ENCODE data around the gene THSD4.
"Not testable (repeated sequence)": the region's sequence is repeated elsewhere in the genome, so short reads cannot be mapped to it uniquely, and the experiment has no call there.

Gene THSD4

DNA sequence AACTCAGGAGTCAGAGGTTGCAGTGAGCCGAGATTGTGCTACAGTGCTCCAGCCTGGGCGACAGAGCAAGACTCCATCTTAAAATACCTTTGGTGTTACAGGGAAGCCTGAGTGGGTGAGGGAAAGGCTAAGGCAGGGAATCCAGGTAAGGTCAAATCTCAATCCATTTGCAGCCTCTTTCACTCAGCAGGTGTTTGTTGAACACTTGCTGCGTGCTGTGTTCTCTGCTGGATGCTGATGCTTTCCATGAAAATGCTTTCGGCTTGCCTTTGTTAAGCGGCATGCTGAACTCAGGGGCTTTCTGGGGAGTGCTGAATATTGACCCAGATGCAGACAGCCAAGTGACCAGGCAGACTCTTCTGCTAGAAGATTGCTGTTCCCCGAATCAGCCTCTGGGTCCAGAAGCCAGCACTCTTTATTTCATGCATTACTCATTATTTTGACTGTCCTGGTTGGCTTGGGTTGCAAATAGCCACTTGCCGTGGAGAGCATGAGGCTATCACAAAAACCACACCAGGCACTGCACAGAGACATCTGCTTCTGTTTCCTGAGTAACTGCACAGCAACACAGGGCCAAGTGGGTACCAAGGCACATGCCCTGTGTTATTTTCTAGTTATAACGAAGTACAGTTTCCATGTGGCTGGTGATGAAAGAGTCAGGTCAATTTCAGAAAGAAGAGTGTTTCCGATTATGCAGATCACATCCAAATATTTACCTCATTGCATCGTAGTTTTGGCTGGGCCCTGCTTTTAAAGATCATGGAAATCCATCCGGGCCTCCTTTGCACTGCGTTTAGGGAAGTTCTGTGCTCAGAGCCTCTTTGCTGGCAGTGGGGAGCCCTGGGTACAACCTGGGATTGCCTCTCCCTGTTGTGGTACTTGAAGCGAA is 88.6 kb downstream of the THSD4 start:
- FAIRE-seq = no peak
- DNase-seq (ENCODE audit: insufficient read length) = no peak
- TF ChIP-seq POLR2A (IDR thresholded peaks at IDR 0.05; ENCODE audit: low read depth, low read length) (no peak), TAF1 (IDR thresholded peaks at IDR 0.05; ENCODE audit: borderline replicate concordance, low read depth, low read length) (no peak), POLR2AphosphoS5 (IDR thresholded peaks at IDR 0.05; ENCODE audit: low read depth, low read length) (no peak)

DNA sequence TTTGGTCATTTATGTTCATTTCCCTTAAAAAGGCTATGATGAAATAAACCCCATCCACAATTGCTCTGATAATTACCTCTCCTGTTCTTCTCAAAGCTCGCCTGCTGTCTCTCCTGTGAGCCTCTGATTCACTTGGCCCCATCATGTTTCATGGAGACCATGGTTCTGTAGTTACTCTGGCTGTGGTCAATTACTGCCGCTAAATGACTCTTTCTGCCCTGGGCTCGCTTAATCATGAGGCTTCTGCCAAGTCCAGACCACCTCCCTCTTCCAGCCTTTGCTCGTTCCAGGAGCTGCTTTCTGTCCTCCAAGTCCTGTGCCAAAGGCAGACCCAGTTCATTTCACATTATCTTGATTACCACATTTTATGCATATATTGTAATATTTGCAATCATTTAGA is 91.9 kb downstream of the THSD4 start:
- FAIRE-seq (no peak), DNase-seq (ENCODE audit: insufficient read length) (no peak)
- TF ChIP-seq TAF1 (IDR thresholded peaks at IDR 0.05; ENCODE audit: borderline replicate concordance, low read depth, low read length) = no peak
- TF ChIP-seq POLR2A (IDR thresholded peaks at IDR 0.05; ENCODE audit: low read depth, low read length) = no peak
- no peak for TF ChIP-seq POLR2AphosphoS5 (IDR thresholded peaks at IDR 0.05; ENCODE audit: low read depth, low read length)

DNA sequence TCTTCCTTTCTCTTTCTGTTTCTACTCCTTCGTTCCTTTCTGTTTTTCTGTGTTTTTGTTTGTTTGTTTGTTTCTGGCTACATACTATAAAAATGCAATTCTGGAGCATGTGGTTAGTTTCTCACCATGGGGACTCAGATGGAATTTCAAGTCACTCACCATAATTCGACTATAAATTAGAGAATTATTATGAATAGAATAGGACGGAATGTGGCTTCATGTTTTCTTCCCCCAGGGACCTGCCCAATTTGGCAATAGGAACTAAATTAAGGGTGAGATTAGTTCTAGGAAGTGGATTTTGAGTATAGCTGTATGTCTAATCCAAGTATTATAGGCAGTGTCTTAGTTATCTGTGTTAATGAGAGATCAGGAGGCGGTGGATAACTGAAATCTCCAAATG is 96.9 kb downstream of the THSD4 start:
- DNase-seq (ENCODE audit: insufficient read length) (no peak), FAIRE-seq (no peak)
- TF ChIP-seq POLR2A (IDR thresholded peaks at IDR 0.05; ENCODE audit: low read depth, low read length) (no peak), POLR2AphosphoS5 (IDR thresholded peaks at IDR 0.05; ENCODE audit: low read depth, low read length) (no peak), TAF1 (IDR thresholded peaks at IDR 0.05; ENCODE audit: borderline replicate concordance, low read depth, low read length) (no peak)

DNA sequence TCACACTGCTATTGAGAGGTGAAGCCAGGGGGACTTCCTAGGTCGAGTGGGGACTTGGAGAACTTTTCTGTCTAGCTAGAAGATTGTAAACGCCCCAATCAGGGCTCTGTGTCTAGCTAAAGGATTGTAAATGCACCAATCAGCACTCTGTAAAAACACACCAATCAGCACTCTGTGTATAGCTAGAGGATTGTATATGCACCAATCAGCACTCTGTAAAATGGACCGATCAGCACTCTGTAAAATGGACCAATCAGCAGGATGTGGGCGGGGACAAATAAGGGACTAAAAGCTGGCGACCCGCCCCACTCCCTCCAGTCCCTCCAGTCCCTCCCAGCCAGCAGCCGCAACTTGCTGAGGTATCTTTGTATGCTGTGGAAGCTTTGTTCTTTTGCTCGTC is 98.7 kb downstream of the THSD4 start:
- FAIRE-seq; DNase-seq (ENCODE audit: insufficient read length): not testable (repeated sequence)

DNA sequence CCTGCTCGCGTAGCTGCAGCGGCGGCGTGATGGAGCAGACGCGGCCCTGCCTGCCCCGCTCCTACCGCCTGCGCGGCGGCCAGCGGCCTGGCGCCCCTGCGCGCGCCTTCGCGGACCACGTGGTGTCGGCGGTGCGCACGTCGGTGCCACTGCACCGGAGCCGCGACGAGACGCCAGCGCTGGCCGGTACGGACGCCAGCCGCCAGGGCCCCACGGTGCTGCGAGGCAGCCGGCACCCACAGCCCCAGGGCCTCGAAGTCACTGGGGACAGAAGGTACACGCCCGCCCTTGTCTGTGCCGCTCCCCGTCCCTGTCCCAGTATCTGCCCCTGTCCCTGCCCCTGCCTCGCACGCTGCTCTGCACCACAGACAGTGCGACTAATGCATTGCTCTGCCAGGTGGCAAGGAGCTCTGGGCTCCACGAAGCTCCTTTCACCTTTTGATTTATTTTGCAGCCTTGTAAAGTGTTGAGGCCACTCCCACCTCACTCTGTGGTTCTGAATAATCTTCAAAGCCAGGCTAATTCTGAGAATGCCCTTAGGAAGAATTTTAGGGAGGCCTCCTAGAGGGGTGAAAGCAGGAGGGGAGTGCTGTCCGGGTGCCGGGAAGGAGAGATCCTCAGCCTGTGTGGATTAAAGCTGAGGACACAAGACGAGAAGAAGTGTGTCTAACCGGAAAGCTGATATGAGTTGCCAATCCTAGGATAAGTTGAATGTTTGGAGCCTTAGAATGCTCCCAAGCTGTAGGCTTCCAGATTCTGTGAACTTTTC is 100.0 kb downstream of the THSD4 start:
- no peak for TF ChIP-seq POLR2AphosphoS5 (IDR thresholded peaks at IDR 0.05; ENCODE audit: low read depth, low read length)
- no peak for TF ChIP-seq POLR2A (IDR thresholded peaks at IDR 0.05; ENCODE audit: low read depth, low read length)
- no peak for TF ChIP-seq TAF1 (IDR thresholded peaks at IDR 0.05; ENCODE audit: borderline replicate concordance, low read depth, low read length)
- DNase-seq (ENCODE audit: insufficient read length) (no peak), FAIRE-seq (no peak)

DNA sequence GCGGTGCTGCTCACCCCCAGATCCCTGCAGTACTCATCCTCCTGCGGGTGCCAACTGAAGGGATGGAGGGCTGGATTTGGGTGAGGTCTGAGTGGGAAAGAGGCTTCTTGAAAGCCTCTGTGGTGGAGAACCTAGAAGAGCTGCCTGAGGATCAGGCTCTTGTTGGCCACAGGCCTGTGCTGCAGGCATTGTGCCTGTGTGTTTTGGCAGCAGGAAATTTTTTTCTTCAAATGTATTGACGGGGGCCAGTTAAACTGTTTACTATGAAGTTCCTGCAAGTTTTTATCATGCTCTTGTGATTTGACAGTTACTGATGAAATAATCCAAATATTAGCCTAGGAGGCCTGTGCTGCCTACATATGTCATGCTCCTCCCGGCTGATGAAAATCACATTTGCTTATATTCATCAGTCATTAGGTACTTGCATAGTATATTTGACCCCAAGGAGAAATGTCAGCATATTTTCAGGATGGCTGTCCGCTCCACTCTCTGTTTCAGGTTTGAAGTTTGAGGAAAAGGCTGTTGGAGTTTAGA is 103.1 kb downstream of the THSD4 start:
- FAIRE-seq (no peak), DNase-seq (ENCODE audit: insufficient read length) (no peak)
- no peak for TF ChIP-seq POLR2A (IDR thresholded peaks at IDR 0.05; ENCODE audit: low read depth, low read length)
- TF ChIP-seq TAF1 (IDR thresholded peaks at IDR 0.05; ENCODE audit: borderline replicate concordance, low read depth, low read length) = no peak
- TF ChIP-seq POLR2AphosphoS5 (IDR thresholded peaks at IDR 0.05; ENCODE audit: low read depth, low read length) = no peak

DNA sequence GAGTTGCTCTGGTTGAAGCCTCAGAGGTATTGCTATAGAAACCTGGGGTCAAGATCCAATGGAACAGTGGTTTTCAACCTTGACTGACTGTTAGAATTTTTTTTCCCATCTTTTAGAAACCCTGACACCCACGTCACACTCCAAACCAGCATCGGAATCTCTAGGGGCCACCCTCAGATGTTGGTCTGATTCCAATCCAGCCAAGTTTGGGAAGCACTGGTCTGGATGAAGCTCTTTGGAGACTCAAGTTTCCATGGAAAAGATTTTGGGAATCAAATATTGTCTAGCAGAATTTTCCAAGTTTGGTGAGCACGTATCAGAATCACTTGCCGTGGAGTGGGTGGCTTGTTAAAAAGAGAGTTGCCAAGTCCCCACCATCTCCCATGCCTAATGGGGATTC is 103.8 kb downstream of the THSD4 start:
- FAIRE-seq (no peak), DNase-seq (ENCODE audit: insufficient read length) (no peak)
- TF ChIP-seq TAF1 (IDR thresholded peaks at IDR 0.05; ENCODE audit: borderline replicate concordance, low read depth, low read length) = no peak
- TF ChIP-seq POLR2A (IDR thresholded peaks at IDR 0.05; ENCODE audit: low read depth, low read length) = no peak
- no peak for TF ChIP-seq POLR2AphosphoS5 (IDR thresholded peaks at IDR 0.05; ENCODE audit: low read depth, low read length)

DNA sequence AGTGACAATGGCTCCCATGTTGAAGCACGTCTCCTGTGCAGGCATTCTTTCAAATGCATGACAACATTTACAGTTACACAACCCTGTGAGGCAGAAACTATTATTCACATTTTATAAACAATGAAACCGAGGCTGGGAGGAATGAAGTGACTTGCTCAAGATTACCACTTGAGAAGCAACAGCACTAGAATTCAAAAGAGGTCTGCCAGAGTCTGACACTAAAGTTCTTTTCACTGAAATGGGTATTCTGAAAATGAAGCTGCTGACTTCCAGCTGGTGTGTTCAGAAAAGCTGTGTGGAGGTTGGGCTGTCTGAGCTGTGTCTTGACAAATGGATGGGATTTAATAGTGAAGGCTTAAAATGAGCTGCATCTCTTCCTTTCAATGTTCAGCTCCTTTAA is 104.4 kb downstream of the THSD4 start:
- TF ChIP-seq TAF1 (IDR thresholded peaks at IDR 0.05; ENCODE audit: borderline replicate concordance, low read depth, low read length) (no peak), POLR2AphosphoS5 (IDR thresholded peaks at IDR 0.05; ENCODE audit: low read depth, low read length) (no peak), POLR2A (IDR thresholded peaks at IDR 0.05; ENCODE audit: low read depth, low read length) (no peak)
- FAIRE-seq = no peak
- DNase-seq (ENCODE audit: insufficient read length) = no peak

DNA sequence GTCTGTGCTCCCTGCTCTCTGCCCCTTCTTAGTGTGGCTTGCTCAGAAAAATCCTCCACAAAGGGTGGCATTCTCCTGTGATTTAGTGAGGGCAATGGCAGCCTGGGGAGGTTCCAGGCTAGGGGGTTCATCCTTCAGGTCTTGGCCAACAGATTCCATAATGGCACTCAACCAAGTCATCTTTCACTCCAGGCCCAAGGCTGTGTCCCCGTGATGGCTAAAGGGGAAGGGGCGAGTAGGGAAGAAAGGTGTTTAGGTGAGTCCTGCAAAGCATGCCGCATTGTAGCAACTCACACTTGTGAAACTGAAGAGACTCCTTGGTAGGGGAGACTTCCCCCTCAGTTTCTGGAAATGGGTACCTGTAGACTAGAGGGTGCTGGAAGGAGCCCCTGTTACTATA is 105.6 kb downstream of the THSD4 start:
- DNase-seq (ENCODE audit: insufficient read length) = no peak
- TF ChIP-seq TAF1 (IDR thresholded peaks at IDR 0.05; ENCODE audit: borderline replicate concordance, low read depth, low read length) (no peak), POLR2AphosphoS5 (IDR thresholded peaks at IDR 0.05; ENCODE audit: low read depth, low read length) (no peak), POLR2A (IDR thresholded peaks at IDR 0.05; ENCODE audit: low read depth, low read length) (no peak)
- no peak for FAIRE-seq

DNA sequence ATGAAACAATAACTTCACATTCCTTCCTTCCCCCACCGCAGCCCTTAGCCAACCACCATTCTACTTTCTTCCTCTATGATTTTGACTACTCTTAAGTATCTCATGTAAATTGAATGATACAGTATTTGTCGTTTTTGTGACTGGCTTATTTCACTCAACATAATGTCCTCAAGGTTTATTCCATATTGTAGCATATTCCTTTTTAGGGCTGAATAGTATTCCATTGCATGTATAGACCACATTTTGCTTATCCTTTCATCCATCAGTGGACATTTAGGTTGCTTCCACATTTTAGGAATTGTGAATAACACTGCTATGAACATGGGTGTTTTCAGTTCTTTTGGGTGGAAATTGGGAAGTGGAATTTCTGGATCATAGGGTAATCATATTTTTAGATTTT is 106.1 kb downstream of the THSD4 start:
- DNase-seq (ENCODE audit: insufficient read length) (no peak), FAIRE-seq (no peak)
- TF ChIP-seq POLR2A (IDR thresholded peaks at IDR 0.05; ENCODE audit: low read depth, low read length) (no peak), POLR2AphosphoS5 (IDR thresholded peaks at IDR 0.05; ENCODE audit: low read depth, low read length) (no peak), TAF1 (IDR thresholded peaks at IDR 0.05; ENCODE audit: borderline replicate concordance, low read depth, low read length) (no peak)

DNA sequence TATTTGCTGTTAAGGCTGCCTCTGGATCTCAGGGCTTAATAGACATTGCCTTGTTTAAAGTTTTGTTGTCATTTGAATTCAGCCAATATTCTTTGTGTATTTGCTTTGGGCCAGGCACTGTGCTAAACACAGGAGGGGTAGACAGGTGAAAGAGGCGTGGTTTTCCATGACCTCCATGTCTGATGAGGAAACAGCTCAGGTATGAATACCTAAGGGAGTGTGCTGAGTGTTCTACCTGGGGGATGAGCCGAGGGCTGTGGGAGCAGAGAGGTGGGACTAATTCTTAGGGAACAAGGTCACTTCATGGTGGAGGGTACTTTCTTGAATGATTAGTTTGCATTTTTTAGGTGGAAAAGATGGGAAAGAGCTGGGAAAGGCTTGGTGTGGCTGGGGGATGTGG is 108.2 kb downstream of the THSD4 start:
- DNase-seq (ENCODE audit: insufficient read length) (no peak), FAIRE-seq (no peak)
- TF ChIP-seq POLR2A (IDR thresholded peaks at IDR 0.05; ENCODE audit: low read depth, low read length) = no peak
- no peak for TF ChIP-seq TAF1 (IDR thresholded peaks at IDR 0.05; ENCODE audit: borderline replicate concordance, low read depth, low read length)
- no peak for TF ChIP-seq POLR2AphosphoS5 (IDR thresholded peaks at IDR 0.05; ENCODE audit: low read depth, low read length)

DNA sequence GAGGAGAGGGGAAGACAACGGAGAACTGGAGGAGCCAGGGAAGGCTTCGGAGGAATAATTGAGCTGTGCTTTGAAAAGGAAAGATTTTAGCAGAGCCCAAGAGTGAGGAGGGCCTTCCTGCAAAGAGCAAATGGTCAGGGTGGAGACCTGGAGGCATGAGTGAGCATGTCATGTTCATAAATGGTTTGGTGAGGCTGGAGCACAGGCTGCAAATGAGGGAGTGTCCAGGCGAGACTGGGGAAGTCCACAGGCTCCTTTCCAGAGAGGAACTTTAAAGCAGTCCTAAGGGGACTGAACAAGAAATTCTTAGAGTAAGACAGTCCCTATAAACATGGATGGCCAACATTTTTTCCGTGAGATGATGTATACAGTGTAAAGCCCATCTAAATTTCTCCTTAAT is 108.8 kb downstream of the THSD4 start:
- TF ChIP-seq POLR2AphosphoS5 (IDR thresholded peaks at IDR 0.05; ENCODE audit: low read depth, low read length) (no peak), POLR2A (IDR thresholded peaks at IDR 0.05; ENCODE audit: low read depth, low read length) (no peak), TAF1 (IDR thresholded peaks at IDR 0.05; ENCODE audit: borderline replicate concordance, low read depth, low read length) (no peak)
- FAIRE-seq (no peak), DNase-seq (ENCODE audit: insufficient read length) (no peak)
